HG03103 (cell line): ENCODE results near the gene SPATA6L.
"Not testable (repeated sequence)": the region's sequence is repeated elsewhere in the genome, so short reads cannot be mapped to it uniquely, and the experiment has no call there.

Experiments
- ATAC-seq: cut with Tn5 transposase; IDR thresholded peaks from one replicate; pipeline ENCODE4 v1.9.1; 2021; ENCODE audit warnings: low read depth; ENCODE audit not compliant: unreplicated experiment

Gene SPATA6L

GRCh38 chr9:4678679-4679267 is 12.5 kb upstream of the SPATA6L start:
- no peak for ATAC-seq

GRCh38 chr9:4677392-4677791 is 11.1 kb upstream of the SPATA6L start:
- no peak for ATAC-seq

- ATAC-seq, result no peak
These were observed 8.5 kb upstream of the SPATA6L start for GRCh38 chr9:4674783-4675182.

- no peak for ATAC-seq
These were observed 5.5 kb upstream of the SPATA6L start for GRCh38 chr9:4671737-4672136.

- ATAC-seq, result no peak
These were observed 4.3 kb upstream of the SPATA6L start for GRCh38 chr9:4670591-4670990.

- ATAC-seq, result no peak
These were observed 3.6 kb upstream of the SPATA6L start for GRCh38 chr9:4669890-4670289.

- ATAC-seq, result no peak
These were observed 2.3 kb upstream of the SPATA6L start for GRCh38 chr9:4668604-4669003.

- no peak for ATAC-seq
These were observed 1.4 kb upstream of the SPATA6L start for GRCh38 chr9:4667681-4668080.

- no peak for ATAC-seq
These were observed 923 bp downstream of the SPATA6L start for GRCh38 chr9:4665357-4665756.

- no peak for ATAC-seq
These were observed 2.3 kb downstream of the SPATA6L start for GRCh38 chr9:4663956-4664355.

GRCh38 chr9:4662989-4663792 is 3.1 kb downstream of the SPATA6L start:
- ATAC-seq, result no peak

- ATAC-seq, result peak; percentile 77
These were observed 3.9 kb downstream of the SPATA6L start, which contains the start of gene PLPP6 for GRCh38 chr9:4662108-4662988. Gene PLPP6, plus strand, starts transcription at chr9:4662294. Its CDS starts 82 bp downstream, at chr9:4662376.

- ATAC-seq, result no peak
These were observed 4.7 kb downstream of the SPATA6L start for GRCh38 chr9:4661611-4662010.

- no peak for ATAC-seq
These were observed 5.1 kb downstream of the SPATA6L start for GRCh38 chr9:4661165-4661564.

- not testable (repeated sequence) for ATAC-seq
These were observed 5.6 kb downstream of the SPATA6L start for GRCh38 chr9:4660665-4661064.

- ATAC-seq, result no peak
These were observed 8.7 kb downstream of the SPATA6L start for GRCh38 chr9:4657426-4658159.

- ATAC-seq, result no peak
These were observed 9.7 kb downstream of the SPATA6L start for GRCh38 chr9:4656621-4657020.

- ATAC-seq, result not testable (repeated sequence)
These were observed 10.1 kb downstream of the SPATA6L start for GRCh38 chr9:4656196-4656595.

GRCh38 chr9:4654538-4654937 is 11.7 kb downstream of the SPATA6L start:
- no peak for ATAC-seq

GRCh38 chr9:4654084-4654483 is 12.2 kb downstream of the SPATA6L start:
- ATAC-seq, result no peak
